ENCODE results near the gene GFOD2.
A peak's percentile ranks its signal among the peaks of the same experiment; 100 is the strongest.

Gene GFOD2

GRCh38 chr16:67669499-67670101 is 49.5 kb downstream of the GFOD2 start:
- no peak for DNase-seq

GRCh38 chr16:67668495-67669157 is 50.5 kb downstream of the GFOD2 start:
- DNase-seq = no peak

- peak; percentile 86 for DNase-seq
Observed at GRCh38 chr16:67667817-67668494, 51.2 kb downstream of the GFOD2 start.

DNA sequence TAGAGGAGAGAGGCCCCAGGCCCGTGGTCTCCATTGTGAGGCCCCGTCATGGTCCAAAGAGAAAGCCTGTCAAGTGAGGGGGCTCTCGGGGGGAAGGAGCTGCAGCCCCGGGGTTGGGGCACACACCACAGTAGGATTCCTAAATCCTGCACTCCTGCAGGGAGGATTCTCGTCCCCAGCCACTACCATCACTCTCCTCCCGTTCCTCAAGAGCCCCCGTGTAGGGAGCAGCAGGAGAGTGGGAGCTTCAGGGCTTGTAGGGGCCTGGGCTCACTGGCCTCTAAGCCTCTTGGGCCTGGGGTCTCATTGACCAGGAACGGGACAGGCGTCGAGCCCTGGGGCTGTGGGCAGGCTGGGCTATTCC is 51.7 kb downstream of the GFOD2 start:
- DNase-seq = no peak

- DNase-seq = peak; percentile 89
Observed at GRCh38 chr16:67666559-67667452, 52.3 kb downstream of the GFOD2 start, which contains the start of the genes C16orf86 and ENKD1. Gene C16orf86, plus strand, starts transcription at chr16:67666814. Its CDS starts 157 bp downstream, at chr16:67666971. Gene ENKD1, minus strand, starts transcription at chr16:67666750. Its CDS starts 308 bp downstream, at chr16:67666442.

- no peak for DNase-seq
Observed at GRCh38 chr16:67666032-67666551, 53.0 kb downstream of the GFOD2 start.

DNA sequence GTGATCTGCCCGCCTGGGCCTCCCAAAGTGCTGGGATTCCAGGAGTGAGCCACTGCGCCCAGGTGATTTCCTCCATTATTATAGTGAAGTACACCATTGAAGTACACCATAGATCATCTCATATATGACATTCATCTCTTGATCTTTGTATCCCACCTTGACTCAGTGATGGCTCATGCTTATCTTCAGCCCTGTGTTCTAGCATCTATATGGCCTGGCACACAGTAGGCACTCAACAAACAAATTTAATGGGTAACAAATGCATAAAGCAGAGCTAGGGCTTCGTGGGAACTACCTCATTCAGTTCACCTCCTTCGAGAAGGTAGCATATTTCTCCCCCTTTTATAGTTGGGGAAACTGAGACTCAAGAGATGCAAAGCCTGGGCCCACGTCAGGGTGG is 53.5 kb downstream of the GFOD2 start:
- no peak for DNase-seq

GRCh38 chr16:67664871-67665270 is 54.2 kb downstream of the GFOD2 start:
- no peak for DNase-seq

GRCh38 chr16:67664258-67664657 is 54.9 kb downstream of the GFOD2 start:
- no peak for DNase-seq

DNA sequence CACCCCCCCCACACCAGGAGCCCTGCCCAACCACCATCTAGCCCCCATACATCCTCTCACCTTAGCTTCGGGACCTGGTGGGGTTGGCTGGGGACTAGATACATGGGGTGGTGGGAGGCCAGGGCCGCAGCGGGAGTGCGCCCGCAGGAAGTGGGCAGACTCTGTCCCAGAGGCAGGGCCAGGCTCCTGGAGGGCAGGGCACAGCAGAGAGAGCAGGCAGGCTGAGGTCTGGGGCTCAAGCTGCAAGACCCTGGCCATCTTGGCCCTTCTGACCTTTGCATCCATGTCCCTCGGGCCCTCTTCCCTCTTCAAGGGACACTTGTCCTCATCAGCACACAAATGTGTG is 55.3 kb downstream of the GFOD2 start:
- no peak for DNase-seq

DNA sequence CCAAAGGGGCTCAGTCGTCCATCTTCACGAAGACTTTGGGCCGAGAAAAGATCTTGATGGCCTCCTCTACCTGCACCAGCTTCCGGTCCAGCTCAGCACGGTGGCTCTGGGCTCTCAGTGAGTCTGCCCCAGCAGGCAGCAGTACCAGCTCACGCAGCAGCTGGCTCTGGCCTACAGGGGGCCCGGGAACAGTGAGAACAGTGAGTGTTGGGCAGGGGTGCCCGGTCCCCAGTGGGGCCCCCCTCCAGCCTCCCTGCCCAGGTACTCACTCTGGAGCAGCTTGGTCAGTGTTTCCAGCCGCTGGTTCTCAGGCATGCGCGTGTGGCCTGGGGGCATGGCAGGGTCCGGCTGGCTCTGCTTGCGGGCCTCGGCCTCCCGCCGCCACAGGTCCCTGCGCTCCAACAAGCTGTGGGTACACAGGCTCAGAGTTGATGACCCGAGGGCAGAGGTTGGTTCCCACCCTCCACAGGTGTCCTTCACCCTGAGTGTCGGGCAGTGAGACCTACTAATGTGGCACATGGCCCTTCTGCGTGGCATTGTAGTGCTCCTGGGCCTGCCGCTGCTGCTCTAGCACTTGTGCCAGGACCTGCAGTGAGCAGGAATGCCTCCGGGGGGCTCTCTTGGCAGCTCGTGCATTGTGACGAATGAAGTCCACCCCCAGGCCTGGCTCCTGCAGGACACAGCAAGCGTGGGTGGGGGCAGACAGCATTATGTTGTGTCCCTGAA is 55.8 kb downstream of the GFOD2 start:
- DNase-seq = no peak

DNA sequence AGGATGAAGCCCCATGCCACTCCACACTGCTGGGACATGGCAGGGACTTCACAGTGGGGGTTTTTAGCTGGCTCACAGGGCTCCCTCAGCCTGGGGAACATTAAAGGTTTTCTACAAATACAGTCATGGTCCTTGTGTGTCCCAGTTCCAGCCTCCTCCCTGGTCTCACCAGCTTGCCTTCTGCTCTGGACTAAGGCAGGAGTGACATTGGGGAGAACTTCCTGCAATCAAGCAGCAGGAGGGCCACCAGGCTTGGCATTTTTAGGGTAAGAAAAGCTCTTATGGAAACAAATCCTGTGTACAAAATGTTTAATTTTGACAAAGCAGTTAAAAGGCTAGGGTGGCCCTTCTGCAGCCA is 56.5 kb downstream of the GFOD2 start:
- DNase-seq = no peak

GRCh38 chr16:67661886-67662652 is 57.0 kb downstream of the GFOD2 start:
- DNase-seq = no peak

DNA sequence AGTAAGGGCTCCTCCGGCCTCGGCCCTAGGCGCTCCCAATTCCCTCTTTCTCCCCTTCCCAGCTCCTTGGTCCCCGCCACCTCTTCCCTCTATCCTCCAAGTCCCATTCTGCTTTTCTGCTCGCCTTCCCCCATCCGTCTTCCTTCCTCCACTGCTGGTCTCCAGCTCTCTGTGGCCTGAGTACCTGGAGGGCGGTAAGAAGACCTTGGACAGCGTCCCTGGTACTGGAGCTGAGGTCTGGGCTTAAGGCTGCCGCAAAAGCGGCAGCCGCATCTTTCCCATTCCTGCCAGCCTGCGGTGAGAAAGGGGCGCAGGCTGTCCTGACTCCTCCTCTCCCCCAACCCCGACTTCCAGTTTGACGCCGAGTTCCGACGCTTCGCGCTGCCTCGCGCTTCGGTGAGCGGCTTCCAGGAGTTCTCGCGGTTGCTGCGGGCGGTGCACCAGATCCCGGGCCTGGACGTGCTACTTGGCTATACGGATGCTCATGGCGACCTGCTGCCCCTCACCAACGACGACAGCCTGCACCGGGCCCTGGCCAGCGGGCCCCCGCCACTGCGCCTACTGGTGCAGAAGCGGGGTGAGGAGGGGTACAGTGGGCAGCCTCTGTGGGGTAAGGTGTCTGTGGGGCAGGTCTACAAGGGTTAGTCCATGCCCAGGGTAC is 57.9 kb downstream of the GFOD2 start:
- no peak for DNase-seq

DNA sequence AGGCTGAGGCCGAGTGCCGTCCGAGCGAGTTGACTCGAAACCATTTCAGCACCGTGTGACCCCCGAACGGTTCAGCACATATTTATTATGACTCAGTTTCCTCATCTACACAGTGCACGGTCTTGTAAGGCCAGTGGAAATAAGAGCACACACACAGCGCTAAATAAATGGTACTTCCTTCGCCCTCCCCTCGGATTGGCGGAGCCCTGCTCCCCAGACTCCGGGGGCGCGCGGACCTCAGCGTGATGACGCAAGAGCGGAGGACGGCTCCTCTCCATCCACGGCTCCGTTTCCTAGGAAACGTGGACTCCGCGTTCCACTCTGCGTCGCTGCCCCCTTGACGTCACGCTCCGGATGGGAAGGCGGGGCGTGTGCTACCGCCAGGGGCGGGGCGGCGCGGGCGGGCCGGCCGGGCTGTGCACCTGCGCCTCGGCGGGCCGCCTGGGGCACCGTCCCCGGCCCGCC is 58.5 kb downstream of the GFOD2 start, which contains the start of gene PARD6A:
PARD6A (plus strand) TSS at position 397 of the 465 bp plus-strand sequence. CDS start 79 bp downstream, outside the sequence.
- DNase-seq = peak; percentile 94

GRCh38 chr16:67659675-67660563 is 59.2 kb downstream of the GFOD2 start, which contains the start of gene ACD:
Gene ACD, minus strand, starts transcription at chr16:67660260. Its CDS starts 40 bp downstream, at chr16:67660220.
- DNase-seq = peak; percentile 94

- DNase-seq = no peak
Observed at GRCh38 chr16:67658849-67659674, 60.1 kb downstream of the GFOD2 start.

DNA sequence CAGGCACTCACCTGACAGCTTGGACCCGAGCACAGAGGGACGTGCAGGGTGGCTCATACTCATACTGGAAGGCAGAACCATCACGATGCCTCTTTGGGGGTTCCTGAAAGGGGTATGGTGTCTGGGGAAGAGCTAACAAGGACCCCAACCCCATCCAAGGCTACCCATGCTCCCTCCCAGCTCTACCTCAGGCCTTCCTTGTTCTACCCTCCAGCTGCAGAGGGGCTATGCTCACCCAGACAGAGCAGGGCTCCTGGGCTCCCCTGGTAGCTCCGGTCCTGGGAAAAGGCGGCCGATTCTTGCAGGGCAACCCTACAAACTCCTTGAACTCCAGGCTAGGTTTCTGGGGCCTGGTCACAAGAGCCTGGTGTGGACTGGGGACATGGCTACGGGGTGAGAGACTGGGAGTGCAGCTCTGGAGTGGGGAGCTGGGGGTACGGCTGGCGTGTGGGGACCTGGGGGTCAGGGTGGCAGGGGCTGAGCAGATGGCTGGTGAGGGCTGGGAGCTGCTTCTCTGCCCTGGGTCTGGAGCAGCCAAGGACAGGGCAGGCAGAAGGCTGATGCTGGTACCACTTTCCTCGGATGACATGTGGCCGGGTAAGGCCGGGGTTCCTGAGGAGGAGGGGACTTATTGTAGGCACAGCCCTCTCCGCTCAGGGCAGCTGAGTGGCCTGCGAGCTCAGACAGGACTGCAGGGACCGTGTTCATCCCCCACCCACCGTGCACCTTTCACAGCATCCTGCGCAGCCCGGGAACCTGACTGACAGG is 61.2 kb downstream of the GFOD2 start:
- DNase-seq = no peak

All from right forelimb (tissue), 1 donor.